SU-DHL-6 (cell line): ENCODE results near the gene RGL2.

Source experiments
- EZH2phosphoT487 ChIP-seq: fragments of 200-600 bp; sonication (generic), shearing (Covaris generic); conservative IDR thresholded peaks from 2 replicates; pipeline ENCODE4 v1.6.1; 2018; ENCODE audit warnings: mild to moderate bottlenecking, antibody characterized with exemption, low read length, moderate library complexity, mixed read lengths
- TF ChIP-seq, protein P1 (sequence below): fragments of 200-600 bp; sonication (generic); IDR thresholded peaks from one replicate; pipeline ENCODE4 v1.5.1; 2017; ENCODE audit warnings: antibody characterized with exemption, mild to moderate bottlenecking, low read length, moderate library complexity; ENCODE audit not compliant: insufficient read depth, poor library complexity, severe bottlenecking

DNA sequence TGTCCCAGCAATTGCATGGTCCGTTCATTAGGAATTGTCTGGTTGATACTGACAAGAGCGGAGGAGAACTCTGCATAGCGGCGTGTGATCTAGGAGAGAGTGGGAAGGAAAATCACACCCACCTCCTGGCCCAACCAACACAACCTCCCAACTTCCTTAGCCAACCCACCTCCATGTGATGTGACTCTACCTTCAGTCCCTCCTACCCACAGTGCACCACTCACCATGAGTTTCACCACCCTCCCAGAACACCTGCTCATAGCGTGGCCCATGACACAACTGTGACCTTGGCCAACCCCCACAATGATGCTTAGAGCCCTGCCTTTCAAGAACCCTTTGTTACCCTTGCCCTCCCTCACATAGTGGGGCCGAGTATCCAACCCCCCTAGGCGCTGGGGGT lies 34.7 kb downstream of the RGL2 start:
- TF ChIP-seq, protein P1, sequence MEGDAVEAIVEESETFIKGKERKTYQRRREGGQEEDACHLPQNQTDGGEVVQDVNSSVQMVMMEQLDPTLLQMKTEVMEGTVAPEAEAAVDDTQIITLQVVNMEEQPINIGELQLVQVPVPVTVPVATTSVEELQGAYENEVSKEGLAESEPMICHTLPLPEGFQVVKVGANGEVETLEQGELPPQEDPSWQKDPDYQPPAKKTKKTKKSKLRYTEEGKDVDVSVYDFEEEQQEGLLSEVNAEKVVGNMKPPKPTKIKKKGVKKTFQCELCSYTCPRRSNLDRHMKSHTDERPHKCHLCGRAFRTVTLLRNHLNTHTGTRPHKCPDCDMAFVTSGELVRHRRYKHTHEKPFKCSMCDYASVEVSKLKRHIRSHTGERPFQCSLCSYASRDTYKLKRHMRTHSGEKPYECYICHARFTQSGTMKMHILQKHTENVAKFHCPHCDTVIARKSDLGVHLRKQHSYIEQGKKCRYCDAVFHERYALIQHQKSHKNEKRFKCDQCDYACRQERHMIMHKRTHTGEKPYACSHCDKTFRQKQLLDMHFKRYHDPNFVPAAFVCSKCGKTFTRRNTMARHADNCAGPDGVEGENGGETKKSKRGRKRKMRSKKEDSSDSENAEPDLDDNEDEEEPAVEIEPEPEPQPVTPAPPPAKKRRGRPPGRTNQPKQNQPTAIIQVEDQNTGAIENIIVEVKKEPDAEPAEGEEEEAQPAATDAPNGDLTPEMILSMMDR: no peak
- no peak for TF ChIP-seq EZH2phosphoT487
